NCI-H510A treated with DMSO at 0.1 percent for 48 hours (cell line): ENCODE results near the gene SLC38A3.

Experiments used
- DNase-seq: peaks from one replicate; lab custom pipeline; 2025; lab: John Stamatoyannopoulos, UW

SLC38A3 gene

GRCh38 chr3:50204804-50205412, at the start of gene SLC38A3:
Gene SLC38A3, plus strand, starts transcription at chr3:50205271. Its CDS starts 8,929 bp downstream, at chr3:50214200.
- DNase-seq: peak; percentile 16

- no peak for DNase-seq
Measured at GRCh38 chr3:50155491-50155878, 49.6 kb upstream of the SLC38A3 start.

- no peak for DNase-seq
Measured at GRCh38 chr3:50155891-50156290, 49.2 kb upstream of the SLC38A3 start.

- DNase-seq: peak; percentile 22
Measured at GRCh38 chr3:50156549-50157493, 48.2 kb upstream of the SLC38A3 start.

GRCh38 chr3:50157827-50158529, 47.1 kb upstream of the SLC38A3 start:
- DNase-seq: peak; percentile 30

- no peak for DNase-seq
Measured at GRCh38 chr3:50158530-50159146, 46.4 kb upstream of the SLC38A3 start.

GRCh38 chr3:50160561-50160983, 44.5 kb upstream of the SLC38A3 start:
- DNase-seq: no peak

GRCh38 chr3:50161320-50161719, 43.8 kb upstream of the SLC38A3 start:
- no peak for DNase-seq

GRCh38 chr3:50162034-50162883, 42.8 kb upstream of the SLC38A3 start:
- DNase-seq: no peak

- DNase-seq: no peak
Measured at GRCh38 chr3:50163572-50164455, 41.3 kb upstream of the SLC38A3 start.

- no peak for DNase-seq
Measured at GRCh38 chr3:50164481-50164880, 40.6 kb upstream of the SLC38A3 start.

- no peak for DNase-seq
Measured at GRCh38 chr3:50164984-50165909, 39.8 kb upstream of the SLC38A3 start.

- DNase-seq: no peak
Measured at GRCh38 chr3:50165910-50166538, 39.0 kb upstream of the SLC38A3 start.

GRCh38 chr3:50166620-50167019, 38.5 kb upstream of the SLC38A3 start:
- peak; percentile 12 for DNase-seq

GRCh38 chr3:50167069-50167840, 37.8 kb upstream of the SLC38A3 start:
- DNase-seq: peak; percentile 19

GRCh38 chr3:50167841-50168209, 37.2 kb upstream of the SLC38A3 start:
- DNase-seq: no peak

- DNase-seq: no peak
Measured at GRCh38 chr3:50168388-50168787, 36.7 kb upstream of the SLC38A3 start.

GRCh38 chr3:50168791-50169190, 36.3 kb upstream of the SLC38A3 start:
- no peak for DNase-seq
